ENCODE data around the gene ROR2.

- TF ChIP-seq CTCF (conservative IDR thresholded peaks at IDR 0.05 in 1 of 2, IDR thresholded peaks at IDR 0.05 in 1 of 2; ENCODE audit: extremely low read depth in 1 of 2, insufficient read depth in 1 of 2, low read depth in 1 of 2, low read length in 2 of 2) (no peak), EZH2 (IDR thresholded peaks at IDR 0.05; ENCODE audit: borderline replicate concordance, low read length) (no peak)
These were observed 289.5 kb downstream of the ROR2 start for GRCh38 chr9:91660521-91660920.

All from mammary epithelial cell (primary cell).